GM18517 (cell line): ENCODE results near the gene BCL2L1.
"Not testable (repeated sequence)": the region's sequence is repeated elsewhere in the genome, so short reads cannot be mapped to it uniquely, and the experiment has no call there.

Experiments
- ATAC-seq: cut with Tn5 transposase; IDR thresholded peaks from one replicate; pipeline ENCODE4 v1.9.1; 2021; ENCODE audit warnings: mild to moderate bottlenecking, moderate library complexity; ENCODE audit not compliant: unreplicated experiment

The BCL2L1 gene

DNA sequence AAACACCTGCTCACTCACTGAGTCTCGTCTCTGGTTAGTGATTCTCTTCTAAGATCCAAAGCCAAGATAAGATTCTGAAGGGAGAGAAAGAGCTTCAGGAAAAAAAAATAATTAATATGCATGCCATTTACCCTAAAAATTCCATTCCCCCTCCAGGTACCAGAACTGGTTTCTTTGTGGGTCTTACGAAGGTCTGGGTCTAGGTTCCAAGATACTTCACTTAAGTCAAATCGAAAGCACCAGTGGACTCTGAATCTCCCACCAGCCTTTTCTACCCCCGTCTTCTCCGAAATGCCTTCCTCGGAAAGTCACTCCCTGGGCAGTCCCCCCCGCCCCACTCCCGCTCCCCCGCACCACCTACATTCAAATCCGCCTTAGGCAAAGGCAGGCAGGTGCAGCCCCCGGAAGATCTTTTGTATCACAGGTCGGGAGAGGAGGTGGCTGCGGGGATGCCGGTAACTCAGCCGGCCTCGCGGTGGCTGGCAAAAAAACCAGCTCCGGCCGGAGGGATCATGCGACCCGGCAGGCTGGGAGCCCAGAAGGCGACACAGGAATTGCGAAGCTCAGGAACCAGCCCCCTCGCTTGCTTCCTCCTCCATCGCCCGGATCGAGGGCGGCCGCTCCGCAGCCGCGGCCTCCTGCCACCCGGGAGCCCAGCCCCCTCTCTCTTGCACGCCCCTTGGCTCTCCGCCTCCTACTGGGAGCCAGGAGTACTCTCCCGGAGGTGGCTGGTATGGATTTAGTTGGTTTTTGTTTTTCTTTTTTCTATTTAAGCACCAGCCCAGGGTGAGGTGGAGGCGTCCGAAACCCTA, at the start of gene BCL2L1:
Gene BCL2L1 (minus strand): TSS at position 612 of the 812 bp plus-strand sequence. CDS start 650 bp downstream, outside the sequence.
- ATAC-seq: peak; percentile 8

DNA sequence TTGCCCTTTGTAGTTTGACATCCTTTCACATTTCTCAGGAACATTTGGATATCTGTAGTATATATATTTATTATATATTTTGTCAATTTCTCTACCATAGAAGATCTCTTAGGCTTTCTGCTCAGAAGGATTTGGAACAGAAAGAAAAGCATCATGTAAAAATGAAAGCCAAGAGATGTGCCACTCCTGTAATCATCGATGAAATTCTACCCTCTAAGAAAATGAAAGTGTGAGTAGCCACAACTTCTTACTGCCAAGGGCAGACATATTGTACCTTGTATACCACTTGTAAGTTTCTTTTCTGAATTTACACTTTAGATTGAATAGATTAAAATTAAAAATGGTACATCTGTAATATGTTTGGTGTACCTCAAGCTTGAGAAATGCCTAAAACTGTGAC, 47.6 kb upstream of the BCL2L1 start:
- no peak for ATAC-seq

DNA sequence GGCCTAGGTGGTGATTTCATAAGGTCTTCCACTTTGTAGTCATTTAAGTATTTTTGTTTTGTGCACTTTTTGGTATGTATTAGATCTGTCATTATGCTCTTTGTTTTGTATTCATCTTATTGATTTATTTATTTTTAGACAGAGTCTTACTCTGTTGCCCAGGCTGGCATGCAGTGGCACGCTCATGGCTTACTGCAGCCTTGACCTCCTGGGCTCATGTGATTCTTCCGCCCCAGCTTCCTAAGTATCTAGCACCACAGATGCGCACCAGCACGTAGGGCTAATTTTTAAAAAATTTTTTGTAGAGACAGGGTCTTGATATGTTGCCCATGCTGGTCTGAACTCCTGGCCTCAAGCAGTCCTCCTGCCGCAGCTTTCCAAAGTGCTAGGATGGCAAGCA, 47.0 kb upstream of the BCL2L1 start:
- no peak for ATAC-seq

DNA sequence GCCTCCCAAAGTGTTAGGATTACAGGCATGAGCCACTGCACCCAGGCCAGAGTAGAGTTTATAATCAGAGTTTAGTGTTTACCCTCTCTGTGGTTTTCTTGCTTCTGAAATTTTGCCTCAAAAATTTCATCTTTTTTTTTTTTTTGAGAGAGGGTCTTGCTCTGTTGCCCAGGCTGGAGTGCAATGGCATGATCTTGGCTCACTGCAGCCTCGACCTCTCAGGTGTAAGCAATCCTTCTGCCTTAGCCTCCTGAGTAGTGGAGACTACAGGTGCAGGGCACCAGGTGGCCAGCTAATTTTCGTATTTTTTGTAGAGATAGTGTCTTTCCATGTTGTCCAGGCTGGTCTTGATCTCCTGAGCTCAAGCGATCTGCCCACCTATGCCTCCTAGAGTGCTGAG, 45.1 kb upstream of the BCL2L1 start:
- no peak for ATAC-seq

DNA sequence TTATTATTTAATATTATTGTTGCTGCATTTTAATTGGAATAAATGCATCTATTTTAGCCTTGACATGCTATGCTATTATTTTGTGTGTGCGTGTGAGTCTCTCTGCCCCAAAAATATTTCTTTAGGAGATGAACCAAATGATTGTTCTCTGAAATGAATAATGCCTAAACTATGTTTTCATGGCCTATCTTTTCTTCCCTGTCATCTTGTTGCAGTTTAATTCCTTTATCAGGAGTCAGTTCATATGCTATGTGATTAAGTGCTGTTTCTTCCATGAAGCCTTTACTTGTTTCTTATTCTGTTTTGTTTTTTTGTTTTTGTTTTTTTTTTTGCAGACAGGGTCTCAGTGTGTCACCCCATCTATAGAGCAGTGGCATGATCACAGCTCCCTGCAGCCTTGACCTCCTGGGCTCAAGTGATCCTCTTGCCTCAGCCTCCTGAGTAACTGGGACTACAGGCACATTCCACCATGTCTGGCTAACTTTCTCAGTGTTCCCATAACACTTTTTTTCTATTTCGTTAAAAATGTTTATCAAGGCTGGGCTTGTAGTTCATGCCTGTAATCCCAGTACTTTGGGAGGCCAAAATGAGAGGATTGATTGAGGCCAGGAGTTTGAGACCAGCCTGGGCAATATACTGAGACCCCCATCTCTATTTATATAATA, 42.1 kb upstream of the BCL2L1 start:
- no peak for ATAC-seq

DNA sequence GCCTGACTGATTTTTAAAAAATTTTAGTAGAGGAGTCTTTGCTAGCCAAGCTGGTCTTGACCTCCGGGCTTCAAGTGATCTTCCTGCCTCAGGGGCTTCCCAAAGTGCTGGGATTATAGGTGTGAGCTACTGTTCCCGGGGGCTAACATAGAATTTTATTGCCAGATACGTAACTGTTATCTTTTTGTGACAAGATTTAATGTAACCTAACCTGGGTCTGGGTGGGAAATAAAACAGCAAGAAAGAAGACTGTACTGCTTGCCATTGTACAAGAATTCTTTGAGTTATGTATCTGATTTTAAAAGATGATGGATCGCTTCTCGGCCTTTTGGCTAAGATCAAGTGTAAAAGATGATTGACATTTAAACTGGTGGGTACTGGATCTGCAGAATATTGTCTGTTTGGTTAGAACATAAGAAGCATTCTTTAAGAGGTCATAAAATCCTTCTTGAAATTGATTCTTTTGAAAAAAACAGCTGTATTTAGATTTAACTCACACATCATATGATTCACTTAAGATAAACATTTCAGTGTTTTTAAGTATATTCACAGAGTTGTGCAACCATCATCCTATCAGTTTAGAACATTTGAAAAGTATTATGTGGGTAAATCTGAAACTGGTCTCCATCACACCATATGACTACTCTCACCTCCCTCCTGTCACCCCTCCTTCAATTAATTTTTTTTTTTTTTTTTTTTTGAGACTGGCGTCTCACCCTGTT, 38.0 kb upstream of the BCL2L1 start:
- no peak for ATAC-seq

DNA sequence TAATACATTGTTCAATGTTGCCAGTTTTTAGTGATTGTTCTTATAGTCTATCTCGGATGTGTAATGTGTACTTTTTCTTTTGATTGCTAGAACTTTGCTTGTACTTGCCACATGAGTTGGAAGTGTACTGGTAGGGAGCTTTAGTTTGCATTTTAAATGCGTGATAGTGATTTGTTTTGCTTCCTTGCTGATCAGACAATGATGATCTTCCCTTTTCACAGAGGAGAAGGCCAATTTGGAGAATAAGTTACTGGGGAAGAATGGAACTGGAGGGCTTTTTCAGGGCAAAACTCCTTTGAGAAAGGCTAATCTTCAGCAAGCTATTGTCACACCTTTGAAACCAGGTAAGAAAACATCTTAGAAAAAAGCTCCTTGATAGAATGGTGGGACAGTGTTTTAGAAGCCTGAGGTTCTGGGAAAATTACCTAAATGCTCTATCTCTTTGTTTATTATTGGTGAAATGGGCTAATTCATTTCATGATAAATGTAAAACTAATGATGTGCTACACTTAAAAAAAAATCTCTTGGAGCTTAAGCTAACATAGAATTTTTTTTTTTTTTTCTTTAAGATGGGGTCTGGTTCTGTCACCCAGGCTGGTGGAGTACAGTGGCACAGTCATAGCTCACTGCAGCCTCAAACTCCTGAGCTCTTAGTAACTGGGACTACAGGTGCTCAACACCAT, 37.3 kb upstream of the BCL2L1 start:
- no peak for ATAC-seq

DNA sequence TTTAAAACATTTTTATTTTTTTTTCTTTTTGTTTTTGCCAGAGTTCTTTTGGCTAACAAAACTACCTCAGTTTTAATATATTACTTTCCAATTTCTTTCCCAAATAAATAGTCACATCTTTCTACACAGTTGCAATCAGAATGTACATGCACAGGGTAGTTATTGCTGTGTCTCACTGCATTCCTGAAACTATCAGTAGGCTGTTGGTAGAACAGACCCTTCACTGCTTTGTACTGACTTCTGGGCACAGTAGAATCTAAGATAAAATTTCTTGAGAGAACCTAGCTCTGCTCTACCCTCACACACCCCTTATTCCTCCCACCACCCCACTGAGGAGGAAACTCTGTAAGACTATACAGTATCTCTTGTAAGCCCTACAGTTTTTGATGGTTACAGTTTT, 36.3 kb upstream of the BCL2L1 start:
- ATAC-seq: no peak

DNA sequence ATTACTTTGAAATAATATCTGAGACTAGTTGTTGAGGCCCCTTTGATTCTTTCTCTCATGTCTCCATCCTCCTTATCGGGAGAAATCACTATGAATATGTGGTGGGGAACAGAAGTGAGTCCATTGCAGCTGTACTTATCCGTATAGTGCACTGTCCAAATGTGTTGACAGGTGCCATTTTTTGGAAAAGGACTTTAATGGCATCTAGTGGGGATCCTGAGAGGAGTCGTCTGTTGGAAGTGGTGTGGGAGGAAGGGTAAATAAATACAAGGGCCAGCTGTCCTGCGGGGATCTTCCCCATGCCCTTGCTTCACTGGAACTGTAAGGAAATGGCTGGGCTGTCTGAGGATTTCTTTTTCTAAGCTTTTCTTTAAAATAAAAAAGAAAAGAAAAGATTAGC, 35.9 kb upstream of the BCL2L1 start:
- no peak for ATAC-seq

DNA sequence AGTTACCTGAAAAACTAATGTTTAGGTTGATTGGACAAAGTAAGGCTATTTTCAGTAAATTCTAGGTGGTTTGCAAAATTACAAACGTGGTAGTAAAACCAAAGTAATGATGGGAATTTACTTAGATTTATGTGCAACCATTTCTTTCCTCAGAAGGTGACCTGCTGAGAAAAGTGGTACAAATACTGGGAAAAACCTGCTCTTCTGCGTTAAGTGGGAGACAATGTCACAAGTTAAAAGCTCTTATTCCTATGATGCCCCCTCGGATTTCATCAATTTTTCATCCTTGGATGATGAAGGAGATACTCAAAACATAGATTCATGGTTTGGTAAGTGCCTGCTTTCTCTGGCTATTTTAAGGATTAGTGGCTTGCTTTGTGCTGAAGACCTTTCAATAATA, 34.6 kb upstream of the BCL2L1 start:
- no peak for ATAC-seq

DNA sequence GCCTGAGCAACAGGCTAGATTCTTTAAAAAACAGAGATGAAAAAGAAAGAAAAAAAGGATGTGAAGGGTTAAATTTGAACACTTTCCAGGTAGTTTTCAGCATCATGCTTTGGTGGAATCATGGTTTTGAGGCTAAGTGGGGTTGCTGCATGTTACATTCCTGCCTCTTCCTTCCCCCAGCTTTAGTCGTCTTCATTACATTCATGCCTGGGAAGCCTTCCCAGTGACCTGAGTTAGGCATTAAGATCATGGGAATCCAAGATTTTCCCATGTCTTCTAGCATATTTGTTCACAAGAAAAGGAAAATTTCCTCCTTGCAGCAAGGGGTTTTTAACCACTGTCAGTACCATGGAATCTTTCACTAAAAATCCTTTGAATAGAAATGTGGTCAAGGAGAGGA, 28.5 kb upstream of the BCL2L1 start:
- ATAC-seq: no peak

DNA sequence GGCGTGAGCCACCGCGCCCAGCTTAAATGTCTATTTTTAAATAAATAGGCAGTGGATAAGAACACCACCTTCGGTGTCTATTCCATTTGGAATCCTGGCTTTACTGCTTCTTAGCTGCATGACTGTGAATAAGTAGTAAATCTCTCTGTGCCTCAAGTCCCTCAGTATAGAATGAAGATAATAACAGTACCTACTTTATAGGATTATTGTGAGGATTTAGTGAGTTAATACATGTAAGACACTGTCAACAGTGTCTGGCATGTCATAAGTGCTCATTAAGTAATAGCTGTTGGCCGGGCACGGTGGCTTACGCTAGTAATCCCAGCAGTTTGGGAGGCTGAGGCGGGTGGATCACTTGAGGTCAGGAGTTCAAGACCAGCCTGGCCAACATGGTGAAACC, 26.6 kb upstream of the BCL2L1 start:
- ATAC-seq: no peak

DNA sequence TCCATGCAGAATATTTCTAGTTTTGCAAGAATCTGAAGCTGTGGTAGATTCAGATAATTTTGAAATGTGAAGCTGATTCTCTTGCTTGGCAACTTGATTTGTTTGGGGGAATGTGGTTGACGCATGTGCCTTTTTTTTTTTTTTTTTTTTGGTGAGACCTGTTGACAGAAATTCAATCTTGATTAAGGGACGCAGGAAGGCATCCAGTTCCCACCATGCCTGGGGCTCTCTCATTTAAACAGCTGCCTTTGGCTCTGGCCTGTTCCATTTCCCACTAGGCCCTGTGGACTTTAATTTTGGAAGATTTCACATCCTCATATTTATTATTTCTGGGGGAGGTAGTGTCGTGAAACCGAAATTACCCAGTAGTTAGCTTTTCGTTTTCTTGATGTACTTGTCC, 25.0 kb upstream of the BCL2L1 start:
- ATAC-seq: no peak

DNA sequence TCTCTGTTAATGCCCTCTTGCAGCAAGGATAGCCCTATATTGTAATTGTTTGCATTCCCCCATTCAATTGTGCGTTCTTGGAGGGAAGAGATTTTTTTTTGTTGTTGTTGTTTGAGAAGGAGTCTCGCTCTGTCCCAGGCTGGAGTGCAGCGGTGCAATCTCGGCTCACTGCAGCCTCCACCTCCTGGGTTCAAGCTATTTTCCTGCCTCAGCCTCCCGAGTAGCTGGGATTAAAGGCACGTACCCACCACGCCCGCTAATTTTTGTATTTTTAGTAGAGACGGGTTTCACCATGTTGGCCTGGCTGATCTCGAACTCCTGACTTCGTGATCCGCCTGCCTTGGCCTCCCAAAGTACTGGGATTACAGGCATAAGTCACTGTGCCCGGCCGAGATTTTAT, 24.4 kb upstream of the BCL2L1 start:
- not testable (repeated sequence) for ATAC-seq

DNA sequence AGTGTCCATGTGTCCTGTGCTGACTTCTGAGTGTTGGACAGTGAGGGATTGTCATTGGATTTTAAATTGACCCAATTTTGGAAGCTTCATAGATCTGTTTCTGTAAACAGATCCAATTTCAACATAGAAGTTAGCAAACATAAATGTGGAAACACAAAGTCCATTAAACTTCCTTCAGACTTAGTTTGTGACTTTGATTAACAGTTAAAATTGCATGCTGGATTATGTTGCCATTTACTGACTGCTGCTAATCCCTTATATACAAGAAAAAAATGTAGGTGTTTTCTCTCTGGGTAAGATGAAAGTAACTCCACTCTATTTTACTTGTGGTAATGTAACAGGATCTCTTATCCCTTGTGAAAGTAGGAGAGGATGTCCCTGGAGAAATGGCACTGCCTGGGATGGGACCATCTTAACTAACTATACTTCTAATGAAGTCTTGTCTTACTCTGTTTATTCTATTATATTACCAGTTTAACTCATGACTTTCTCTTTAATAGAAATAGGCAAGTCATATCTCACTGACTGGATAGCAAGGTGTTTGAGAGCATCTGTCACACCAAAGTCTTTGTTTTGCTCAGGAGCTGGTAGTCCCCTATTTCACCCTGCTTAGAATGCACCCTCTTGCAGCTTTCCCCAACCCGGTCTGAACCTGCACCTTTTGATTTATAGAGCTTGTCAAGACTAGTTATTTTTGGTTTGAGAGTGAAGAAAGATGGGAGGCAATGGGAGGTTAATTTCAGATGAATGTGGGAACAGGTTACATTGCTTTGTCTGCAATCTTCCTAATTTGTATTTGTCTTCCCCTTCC, 23.6 kb upstream of the BCL2L1 start:
- no peak for ATAC-seq

DNA sequence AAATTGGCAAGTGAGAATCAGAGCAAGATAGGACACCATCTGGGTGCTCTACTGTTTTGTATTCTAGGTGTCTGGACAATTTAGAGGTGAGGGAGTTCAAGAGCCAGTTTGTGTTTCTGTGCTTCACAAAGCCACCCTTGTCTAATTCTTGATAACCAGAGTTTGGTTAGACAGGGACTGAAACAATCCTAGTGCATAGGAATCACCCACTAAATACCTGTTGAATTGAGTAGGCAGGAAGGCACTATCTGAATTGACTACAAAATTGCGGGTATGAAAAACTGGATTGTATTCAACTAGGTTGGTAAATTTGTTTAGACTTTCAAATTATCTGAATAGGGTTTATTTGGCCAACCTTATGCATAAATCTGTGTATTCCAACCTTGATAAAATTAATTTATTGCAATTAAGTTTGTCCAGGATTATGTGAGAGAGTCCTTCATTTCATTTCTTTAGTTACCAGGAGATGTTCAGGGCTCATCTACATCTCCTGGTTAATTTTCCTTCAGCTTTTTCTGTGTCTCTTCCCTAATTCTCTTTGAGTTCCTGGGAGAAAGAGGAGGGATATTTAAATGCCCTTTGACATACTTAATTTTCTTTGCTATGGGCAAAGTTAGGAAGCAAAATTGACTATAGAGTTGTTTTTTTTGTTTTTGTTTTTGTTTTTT, 18.1 kb upstream of the BCL2L1 start:
- ATAC-seq: no peak

DNA sequence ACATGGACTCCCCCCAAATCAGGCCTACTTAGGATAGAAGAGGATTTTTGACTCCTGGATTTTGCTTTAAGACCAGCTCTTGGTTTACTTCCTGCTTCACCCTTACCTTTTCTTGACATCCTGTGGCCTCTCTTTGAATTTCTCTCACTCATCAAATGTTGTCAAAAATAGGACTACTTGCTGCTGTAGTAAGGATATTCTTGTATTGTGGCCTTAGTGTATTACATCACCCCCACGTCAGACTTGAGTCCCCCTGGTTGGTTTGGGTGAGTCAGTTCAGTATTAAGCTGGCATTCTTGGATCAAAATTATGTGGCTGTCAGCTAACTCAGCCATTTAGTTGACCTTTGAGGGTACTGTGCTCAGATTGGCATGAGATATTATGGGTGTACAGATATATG, 17.5 kb upstream of the BCL2L1 start:
- ATAC-seq: no peak

DNA sequence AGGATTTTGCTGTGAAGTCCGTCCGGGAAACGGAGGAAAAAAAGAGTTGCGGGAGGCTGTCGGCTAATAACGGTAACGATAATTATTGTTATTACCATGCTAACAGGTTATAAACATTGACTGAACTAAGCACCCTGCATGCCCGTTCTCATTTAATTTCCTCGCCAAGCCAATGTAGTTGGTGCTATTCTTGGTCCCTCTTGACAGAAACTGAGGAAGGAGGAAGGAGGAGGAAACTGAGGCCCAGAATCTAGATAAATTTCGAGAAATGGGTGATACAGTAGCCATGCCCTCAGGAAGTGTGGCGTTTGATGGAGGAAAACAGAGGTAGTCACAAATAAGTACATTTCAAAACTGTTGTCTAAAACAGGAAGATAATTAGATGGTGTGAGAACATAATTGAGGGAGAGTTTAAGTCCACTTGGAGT, 16.9 kb upstream of the BCL2L1 start:
- ATAC-seq: peak; percentile 15

DNA sequence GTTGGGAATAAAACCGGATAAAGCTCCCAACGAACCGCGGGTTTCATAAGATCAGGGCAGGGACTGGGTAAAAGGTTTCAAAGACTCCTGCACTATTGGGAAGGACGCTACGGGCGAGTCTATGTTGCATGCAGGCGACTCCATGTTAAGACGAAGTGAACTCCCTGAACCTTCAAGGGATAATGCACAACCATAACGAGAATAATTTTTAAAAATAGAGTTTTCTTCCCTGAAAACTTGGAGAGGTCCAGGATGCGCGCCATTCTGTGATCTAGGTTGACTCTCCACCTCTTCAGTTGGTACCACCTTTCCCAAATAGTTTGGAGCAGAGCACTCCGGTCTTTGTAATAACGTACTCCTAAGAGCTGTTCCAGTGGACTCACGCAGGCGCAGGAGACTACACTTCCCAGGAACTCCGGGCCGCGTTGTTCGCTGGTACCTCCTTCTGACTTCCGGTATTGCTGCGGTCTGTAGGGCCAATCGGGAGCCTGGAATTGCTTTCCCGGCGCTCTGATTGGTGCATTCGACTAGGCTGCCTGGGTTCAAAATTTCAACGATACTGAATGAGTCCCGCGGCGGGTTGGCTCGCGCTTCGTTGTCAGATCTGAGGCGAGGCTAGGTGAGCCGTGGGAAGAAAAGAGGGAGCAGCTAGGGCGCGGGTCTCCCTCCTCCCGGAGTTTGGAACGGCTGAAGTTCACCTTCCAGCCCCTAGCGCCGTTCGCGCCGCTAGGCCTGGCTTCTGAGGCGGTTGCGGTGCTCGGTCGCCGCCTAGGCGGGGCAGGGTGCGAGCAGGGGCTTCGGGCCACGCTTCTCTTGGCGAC, 16.3 kb upstream of the BCL2L1 start, which contains the start of gene TPX2:
Gene TPX2 (plus strand): TSS at position 562 of the 821 bp plus-strand sequence. CDS start 18,187 bp downstream, outside the sequence.
- ATAC-seq: peak; percentile 87
